GM23338 (cell line): ENCODE results near the gene PRUNE1. TPM values are rescaled to one million over a fixed set of nuclear protein-coding genes. Genes with fewer than 3 reads are reported as not detected.

Source experiments
- ATAC-seq: fragments of 200-7000 bp; cut with Tn5 transposase; 3 replicates; pipeline ENCODE4 v1.9.1; 2020
- DNase-seq: peaks from one replicate; pipeline ENCODE4 v3.0.0-alpha.2; 2015; ENCODE audit warnings: low spot score
- H2AFZ ChIP-seq: fragments of 200-600 bp; sonication (generic); 2 replicates; pipeline ENCODE4 v1.8.0; 2016; ENCODE audit warnings: antibody characterized with exemption, mild to moderate bottlenecking, moderate library complexity
- H3F3A ChIP-seq: fragments of 200-600 bp; sonication (generic); replicated peaks from 2 replicates; pipeline ENCODE4 v1.8.0; 2017; ENCODE audit warnings: antibody characterized with exemption, mixed run types, low read depth
- H3K27ac ChIP-seq: fragments of 200-600 bp; sonication (generic); 2 replicates; pipeline ENCODE4 v1.6.1; 2016; ENCODE audit warnings: low read depth
- H3K27me3 ChIP-seq: fragments of 200-600 bp; sonication (generic); 2 replicates; pipeline ENCODE4 v1.8.0; 2016; ENCODE audit warnings: mild to moderate bottlenecking, mixed run types, moderate library complexity; ENCODE audit not compliant: insufficient read depth
- H3K36me3 ChIP-seq: fragments of 200-600 bp; sonication (generic); 2 replicates; pipeline ENCODE4 v1.8.0; 2016; ENCODE audit warnings: mild to moderate bottlenecking; ENCODE audit not compliant: insufficient read depth
- H3K4me1 ChIP-seq: fragments of 200-600 bp; sonication (generic); 2 replicates; pipeline ENCODE4 v1.8.0; 2016; ENCODE audit warnings: mild to moderate bottlenecking, moderate library complexity; ENCODE audit not compliant: insufficient read depth
- H3K4me2 ChIP-seq: fragments of 200-600 bp; sonication (generic); 2 replicates; pipeline ENCODE4 v1.7.1; 2017; ENCODE audit warnings: mixed run types
- H3K4me3 ChIP-seq: fragments of 200-600 bp; sonication (generic); 2 replicates; pipeline ENCODE4 v1.6.1; 2016; ENCODE audit warnings: mixed run types
- H3K79me2 ChIP-seq: fragments of 200-600 bp; sonication (generic); replicated peaks from 2 replicates; pipeline ENCODE4 v1.8.0; 2017; ENCODE audit warnings: mild to moderate bottlenecking; ENCODE audit not compliant: insufficient read depth
- H3K9me2 ChIP-seq: fragments of 200-600 bp; sonication (generic); 2 replicates; pipeline ENCODE4 v1.8.0; 2017; ENCODE audit not compliant: insufficient read depth
- H4K20me1 ChIP-seq: fragments of 200-600 bp; sonication (generic); replicated peaks from 2 replicates; pipeline ENCODE4 v1.8.0; 2017; ENCODE audit warnings: mild to moderate bottlenecking; ENCODE audit not compliant: insufficient read depth
- H3K27ac Mint-ChIP-seq: 2 replicates; pipeline ENCODE4 v1.8.0; 2020; ENCODE audit warnings: inconsistent platforms, mild to moderate bottlenecking, moderate library complexity, mixed read lengths
- H3K27me3 Mint-ChIP-seq: 3 replicates; pipeline ENCODE4 v1.8.0; 2022; ENCODE audit warnings: low read depth, mild to moderate bottlenecking, moderate library complexity, mixed read lengths, inconsistent platforms; ENCODE audit not compliant: insufficient read depth, poor library complexity
- H3K36me3 Mint-ChIP-seq: 3 replicates; pipeline ENCODE4 v1.8.0; 2021; ENCODE audit warnings: low read depth, mild to moderate bottlenecking, inconsistent platforms, moderate library complexity, mixed read lengths
- H3K4me1 Mint-ChIP-seq: 3 replicates; pipeline ENCODE4 v1.8.0; 2020; ENCODE audit warnings: mild to moderate bottlenecking, inconsistent platforms, mixed read lengths
- H3K4me3 Mint-ChIP-seq: 3 replicates; pipeline ENCODE4 v1.8.0; 2021; ENCODE audit warnings: moderate library complexity, mild to moderate bottlenecking, inconsistent platforms, mixed read lengths
- H3K9me3 Mint-ChIP-seq: 3 replicates; pipeline ENCODE4 v1.8.0; 2020; ENCODE audit warnings: moderate library complexity, mild to moderate bottlenecking, inconsistent platforms, mixed read lengths
- CREB1 ChIP-seq: fragments of 250-450 bp; sonication (Bioruptor Pico); IDR thresholded peaks from 2 replicates; pipeline ENCODE4 v1.5.0; 2020; ENCODE audit warnings: low read depth, mild to moderate bottlenecking, moderate library complexity
- CTCF ChIP-seq, 2 experiments: fragments of 200-600 bp in 1 of 2; sonication (generic) in 1 of 2; conservative IDR thresholded peaks; 2 replicates each; pipeline versions ENCODE4 v1.5.1 to v1.6.1; 2016 to 2017; ENCODE audit warnings: antibody characterized with exemption in 2 of 2, low read depth in 2 of 2, mild to moderate bottlenecking in 2 of 2, moderate library complexity in 1 of 2
- ETS1 ChIP-seq: IDR thresholded peaks from 2 replicates; pipeline ENCODE4 v1.6.1; 2016; ENCODE audit warnings: antibody characterized with exemption
- JUNB ChIP-seq: IDR thresholded peaks from one replicate; pipeline ENCODE4 v1.6.1; 2016; ENCODE audit warnings: antibody characterized with exemption; ENCODE audit not compliant: unreplicated experiment
- polyA plus RNA-seq: library from polyadenylated mRNA; unstranded; fragments of >200 nt; fragmentation: Nextera tagmentation; extraction: Ambion mirVana; gene quantifications from 2 replicates; pipeline ENCODE4 v1.2.1, GENCODE V29; 2016
- total RNA-seq: library from RNA; depleted of rRNA; stranded (reverse); fragments of >200 nt; shearing (Covaris generic); gene quantifications from 2 replicates; pipeline ENCODE4 v1.2.3, GENCODE V29; 2014
- TF ChIP-seq, protein P1 (sequence below): fragments of 250-450 bp; sonication (Bioruptor Pico); IDR thresholded peaks from 2 replicates; pipeline ENCODE4 v1.5.0; 2020; ENCODE audit warnings: mild to moderate bottlenecking, moderate library complexity

Gene PRUNE1
- total and polyA plus RNA-seq, 2 experiments from 2014 or later, result 14.7 to 33.2 TPM

DNA sequence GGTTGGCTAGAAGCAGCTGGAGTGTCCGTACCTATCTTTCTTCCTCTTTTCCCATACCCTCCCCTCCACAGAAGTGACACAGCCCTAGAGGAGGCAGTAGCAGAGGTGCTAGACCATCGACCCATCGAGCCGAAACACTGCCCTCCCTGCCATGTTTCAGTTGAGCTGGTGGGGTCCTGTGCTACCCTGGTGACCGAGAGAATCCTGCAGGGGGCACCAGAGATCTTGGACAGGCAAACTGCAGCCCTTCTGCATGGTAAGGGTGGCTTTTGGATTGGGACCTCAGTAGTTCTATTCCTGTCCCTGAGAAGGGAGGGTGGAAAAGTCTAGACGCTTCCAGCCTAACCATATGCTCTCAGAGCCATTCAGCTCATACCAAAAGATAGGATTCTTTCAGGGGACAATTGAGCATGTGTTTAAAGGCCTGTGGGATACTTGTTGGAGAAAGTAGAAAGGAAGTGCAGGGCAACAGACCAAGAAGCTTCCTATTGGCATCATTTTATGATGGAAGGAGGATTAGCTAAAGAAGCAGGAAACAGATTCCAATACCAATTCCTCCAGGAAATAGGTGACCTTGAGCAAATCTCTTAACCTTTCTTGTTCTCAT is 16.4 kb downstream of the PRUNE1 start:
- no peak overlapping the region for H3K4me3 Mint-ChIP-seq
- no peaks in the 10 kb centered on the region for H3K9me2 ChIP-seq
- no peaks in the 10 kb centered on the region for H3K9me3 Mint-ChIP-seq
- H4K20me1 ChIP-seq, result peaks cover 2% of the 10 kb centered on the region; the same call in 1 of the 2 replicates
- H3K36me3 ChIP-seq, result no peaks in the 10 kb centered on the region; the same call in 1 of the 2 replicates
- H3K27ac Mint-ChIP-seq, result peak overlapping the region; percentile 74
- H3K79me2 ChIP-seq, result no peaks in the 10 kb centered on the region
- H3F3A ChIP-seq, result peaks cover 4% of the 10 kb centered on the region; the same call in 1 of the 2 replicates
- H3K27me3 ChIP-seq, result no peaks in the 10 kb centered on the region
- TF ChIP-seq CREB1 (CRISPR knock-in tag) (no peak), ETS1 (no peak), JUNB (no peak), CTCF (conservative IDR thresholded peaks at IDR 0.05; ENCODE audit: low read depth in 2 of 2) (peak; percentile 92 to 97)
- TF ChIP-seq, protein P1, sequence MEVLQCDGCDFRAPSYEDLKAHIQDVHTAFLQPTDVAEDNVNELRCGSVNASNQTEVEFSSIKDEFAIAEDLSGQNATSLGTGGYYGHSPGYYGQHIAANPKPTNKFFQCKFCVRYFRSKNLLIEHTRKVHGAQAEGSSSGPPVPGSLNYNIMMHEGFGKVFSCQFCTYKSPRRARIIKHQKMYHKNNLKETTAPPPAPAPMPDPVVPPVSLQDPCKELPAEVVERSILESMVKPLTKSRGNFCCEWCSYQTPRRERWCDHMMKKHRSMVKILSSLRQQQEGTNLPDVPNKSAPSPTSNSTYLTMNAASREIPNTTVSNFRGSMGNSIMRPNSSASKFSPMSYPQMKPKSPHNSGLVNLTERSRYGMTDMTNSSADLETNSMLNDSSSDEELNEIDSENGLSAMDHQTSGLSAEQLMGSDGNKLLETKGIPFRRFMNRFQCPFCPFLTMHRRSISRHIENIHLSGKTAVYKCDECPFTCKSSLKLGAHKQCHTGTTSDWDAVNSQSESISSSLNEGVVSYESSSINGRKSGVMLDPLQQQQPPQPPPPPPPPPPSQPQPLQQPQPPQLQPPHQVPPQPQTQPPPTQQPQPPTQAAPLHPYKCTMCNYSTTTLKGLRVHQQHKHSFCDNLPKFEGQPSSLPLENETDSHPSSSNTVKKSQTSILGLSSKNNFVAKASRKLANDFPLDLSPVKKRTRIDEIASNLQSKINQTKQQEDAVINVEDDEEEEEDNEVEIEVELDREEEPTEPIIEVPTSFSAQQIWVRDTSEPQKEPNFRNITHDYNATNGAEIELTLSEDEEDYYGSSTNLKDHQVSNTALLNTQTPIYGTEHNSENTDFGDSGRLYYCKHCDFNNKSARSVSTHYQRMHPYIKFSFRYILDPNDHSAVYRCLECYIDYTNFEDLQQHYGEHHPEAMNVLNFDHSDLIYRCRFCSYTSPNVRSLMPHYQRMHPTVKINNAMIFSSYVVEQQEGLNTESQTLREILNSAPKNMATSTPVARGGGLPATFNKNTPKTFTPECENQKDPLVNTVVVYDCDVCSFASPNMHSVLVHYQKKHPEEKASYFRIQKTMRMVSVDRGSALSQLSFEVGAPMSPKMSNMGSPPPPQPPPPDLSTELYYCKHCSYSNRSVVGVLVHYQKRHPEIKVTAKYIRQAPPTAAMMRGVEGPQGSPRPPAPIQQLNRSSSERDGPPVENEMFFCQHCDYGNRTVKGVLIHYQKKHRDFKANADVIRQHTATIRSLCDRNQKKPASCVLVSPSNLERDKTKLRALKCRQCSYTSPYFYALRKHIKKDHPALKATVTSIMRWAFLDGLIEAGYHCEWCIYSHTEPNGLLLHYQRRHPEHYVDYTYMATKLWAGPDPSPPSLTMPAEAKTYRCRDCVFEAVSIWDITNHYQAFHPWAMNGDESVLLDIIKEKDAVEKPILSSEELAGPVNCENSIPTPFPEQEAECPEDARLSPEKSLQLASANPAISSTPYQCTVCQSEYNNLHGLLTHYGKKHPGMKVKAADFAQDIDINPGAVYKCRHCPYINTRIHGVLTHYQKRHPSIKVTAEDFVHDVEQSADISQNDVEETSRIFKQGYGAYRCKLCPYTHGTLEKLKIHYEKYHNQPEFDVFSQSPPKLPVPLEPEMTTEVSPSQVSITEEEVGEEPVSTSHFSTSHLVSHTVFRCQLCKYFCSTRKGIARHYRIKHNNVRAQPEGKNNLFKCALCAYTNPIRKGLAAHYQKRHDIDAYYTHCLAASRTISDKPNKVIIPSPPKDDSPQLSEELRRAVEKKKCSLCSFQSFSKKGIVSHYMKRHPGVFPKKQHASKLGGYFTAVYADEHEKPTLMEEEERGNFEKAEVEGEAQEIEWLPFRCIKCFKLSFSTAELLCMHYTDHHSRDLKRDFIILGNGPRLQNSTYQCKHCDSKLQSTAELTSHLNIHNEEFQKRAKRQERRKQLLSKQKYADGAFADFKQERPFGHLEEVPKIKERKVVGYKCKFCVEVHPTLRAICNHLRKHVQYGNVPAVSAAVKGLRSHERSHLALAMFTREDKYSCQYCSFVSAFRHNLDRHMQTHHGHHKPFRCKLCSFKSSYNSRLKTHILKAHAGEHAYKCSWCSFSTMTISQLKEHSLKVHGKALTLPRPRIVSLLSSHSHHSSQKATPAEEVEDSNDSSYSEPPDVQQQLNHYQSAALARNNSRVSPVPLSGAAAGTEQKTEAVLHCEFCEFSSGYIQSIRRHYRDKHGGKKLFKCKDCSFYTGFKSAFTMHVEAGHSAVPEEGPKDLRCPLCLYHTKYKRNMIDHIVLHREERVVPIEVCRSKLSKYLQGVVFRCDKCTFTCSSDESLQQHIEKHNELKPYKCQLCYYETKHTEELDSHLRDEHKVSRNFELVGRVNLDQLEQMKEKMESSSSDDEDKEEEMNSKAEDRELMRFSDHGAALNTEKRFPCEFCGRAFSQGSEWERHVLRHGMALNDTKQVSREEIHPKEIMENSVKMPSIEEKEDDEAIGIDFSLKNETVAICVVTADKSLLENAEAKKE (CRISPR knock-in tag), result no peak
- H3K4me1 Mint-ChIP-seq, result peaks cover 2% of the 10 kb centered on the region; the same call in 1 of the 3 replicates
- H3K27me3 Mint-ChIP-seq, result peaks cover 3% of the 10 kb centered on the region
- no peak overlapping the region for H3K4me3 ChIP-seq
- no peaks in the 10 kb centered on the region for H3K4me1 ChIP-seq
- H3K4me2 ChIP-seq, result no peak overlapping the region
- DNase-seq (peak; percentile 93), ATAC-seq (peak; percentile 100)
- H3K27ac ChIP-seq, result no peak overlapping the region
- peaks cover 34% of the 10 kb centered on the region for H3K36me3 Mint-ChIP-seq
- no peak overlapping the region for H2AFZ ChIP-seq
